ENCODE measurements around the gene EYA4. TPM values are rescaled to one million over a fixed set of nuclear protein-coding genes. Genes with fewer than 3 reads are reported as not detected.

Gene EYA4
- total RNA-seq, 2 experiments from 2014 or later = not detected

- no peak overlapping the region for H3K4me2 ChIP-seq (ENCODE audit: low read length)
- ChIA-PET POLR2A (no interaction called here), CTCF (ENCODE audit: unreplicated experiment) (no interaction called here)
- H3K9me2 ChIP-seq (ENCODE audit: insufficient read depth, low read length) = no peaks in the 10 kb centered on the region
- no peaks in the 10 kb centered on the region for H3K9me3 ChIP-seq (ENCODE audit: low read length)
- no TSS peak for BruUV-seq (replicated peaks)
- H3K36me3 ChIP-seq (ENCODE audit: insufficient read depth, low read length) = no peaks in the 10 kb centered on the region
- intact Hi-C loops (cut with micrococcal nuclease; ENCODE audit: unreplicated experiment) = no loop called here
- no peak for TF ChIP-seq EZH2phosphoT487 (IDR thresholded peaks at IDR 0.05; ENCODE audit: borderline replicate concordance, low read depth, low read length)
- no peak overlapping the region for H2AFZ ChIP-seq (ENCODE audit: low read length)
- no peak for DNase-seq (ENCODE audit: low spot score)
- no peaks in the 10 kb centered on the region for H3K79me2 ChIP-seq (ENCODE audit: insufficient read depth, low read depth, low read length)
- no peak overlapping the region for H3K27ac ChIP-seq (ENCODE audit: low read depth, low read length, poor library complexity, severe bottlenecking)
- no peaks in the 10 kb centered on the region for H4K20me1 ChIP-seq (ENCODE audit: insufficient read depth, low read length)
- no peak overlapping the region for H3K4me3 ChIP-seq (ENCODE audit: low read depth, low read length, poor library complexity, severe bottlenecking)
- H3K4me1 ChIP-seq (ENCODE audit: insufficient read depth, low read length, poor library complexity, severe bottlenecking) = no peaks in the 10 kb centered on the region
These were observed 226.2 kb downstream of the EYA4 start for GRCh38 chr6:133467231-133467981.

GRCh38 chr6:133467982-133468380 is 226.8 kb downstream of the EYA4 start:
- intact Hi-C loops (cut with micrococcal nuclease; ENCODE audit: unreplicated experiment) = no loop called here
- no peak for TF ChIP-seq CTCF (conservative IDR thresholded peaks at IDR 0.05; ENCODE audit: low read length)
- TF ChIP-seq EZH2phosphoT487 (IDR thresholded peaks at IDR 0.05; ENCODE audit: borderline replicate concordance, low read depth, low read length) = no peak
- BruUV-seq (replicated peaks) = no TSS peak

GRCh38 chr6:133468591-133468990 is 227.4 kb downstream of the EYA4 start:
- Histone ChIP-seq H4K20me1 (ENCODE audit: insufficient read depth, low read length) (no peaks in the 10 kb centered on the region), H3K4me3 (ENCODE audit: low read depth, low read length, poor library complexity, severe bottlenecking) (no peak overlapping the region), H3K79me2 (ENCODE audit: insufficient read depth, low read depth, low read length) (no peaks in the 10 kb centered on the region), H3K9me2 (ENCODE audit: insufficient read depth, low read length) (no peaks in the 10 kb centered on the region), H3K36me3 (ENCODE audit: insufficient read depth, low read length) (no peaks in the 10 kb centered on the region), H3K4me1 (ENCODE audit: insufficient read depth, low read length, poor library complexity, severe bottlenecking) (no peaks in the 10 kb centered on the region), H3K4me2 (ENCODE audit: low read length) (no peak overlapping the region), H3K9me3 (ENCODE audit: low read length) (no peaks in the 10 kb centered on the region), H2AFZ (ENCODE audit: low read length) (no peak overlapping the region), H3K27ac (ENCODE audit: low read depth, low read length, poor library complexity, severe bottlenecking) (no peak overlapping the region)
- no peak for DNase-seq (ENCODE audit: low spot score)
- BruUV-seq (replicated peaks) = no TSS peak
- TF ChIP-seq EZH2phosphoT487 (IDR thresholded peaks at IDR 0.05; ENCODE audit: borderline replicate concordance, low read depth, low read length) (no peak), CTCF (conservative IDR thresholded peaks at IDR 0.05; ENCODE audit: low read length) (no peak)
- ChIA-PET CTCF (ENCODE audit: unreplicated experiment) (no interaction called here), POLR2A (interaction anchor here (0.8 kb wide), 1 partner anchor 15 kb away, joined by 4 read pairs; no protein-coding TSS in a partner anchor)
- intact Hi-C loops (cut with micrococcal nuclease; ENCODE audit: unreplicated experiment) = no loop called here

More at GRCh38 chr6:133467982-133468380, 226.8 kb downstream of the EYA4 start:
- POLR2A ChIA-PET = no interaction called here
- Histone ChIP-seq H3K27ac (ENCODE audit: low read depth, low read length, poor library complexity, severe bottlenecking) (no peak overlapping the region), H4K20me1 (ENCODE audit: insufficient read depth, low read length) (no peaks in the 10 kb centered on the region), H3K9me3 (ENCODE audit: low read length) (no peaks in the 10 kb centered on the region), H3K79me2 (ENCODE audit: insufficient read depth, low read depth, low read length) (no peaks in the 10 kb centered on the region), H2AFZ (ENCODE audit: low read length) (no peak overlapping the region), H3K4me2 (ENCODE audit: low read length) (no peak overlapping the region), H3K4me3 (ENCODE audit: low read depth, low read length, poor library complexity, severe bottlenecking) (no peak overlapping the region), H3K4me1 (ENCODE audit: insufficient read depth, low read length, poor library complexity, severe bottlenecking) (no peaks in the 10 kb centered on the region), H3K9me2 (ENCODE audit: insufficient read depth, low read length) (no peaks in the 10 kb centered on the region), H3K36me3 (ENCODE audit: insufficient read depth, low read length) (no peaks in the 10 kb centered on the region)
- no peak for DNase-seq (ENCODE audit: low spot score)
- CTCF ChIA-PET (ENCODE audit: unreplicated experiment) = no interaction called here

Measured in OCI-LY7 (cell line).